ENCODE measurements around the gene ARMC3. TPM values are rescaled to one million over a fixed set of nuclear protein-coding genes. Genes with fewer than 3 reads are reported as not detected.
"Not testable (repeated sequence)": the region's sequence is repeated elsewhere in the genome, so short reads cannot be mapped to it uniquely, and the experiment has no call there.

ARMC3 gene
- total RNA-seq, 4 donors from 2014 or later = 0.34 to 51.2 (median 16.3) TPM; not detected in 1

- intact Hi-C loops (cut with DNase I; ENCODE audit: low total_unique reads) = no loop called here
- H3K4me1 ChIP-seq = no peaks in the 10 kb centered on the region
- no peaks in the 10 kb centered on the region for H3K9me3 ChIP-seq
- no peaks in the 10 kb centered on the region for H3K36me3 ChIP-seq
- no peak for DNase-seq
- TF ChIP-seq, protein P1, sequence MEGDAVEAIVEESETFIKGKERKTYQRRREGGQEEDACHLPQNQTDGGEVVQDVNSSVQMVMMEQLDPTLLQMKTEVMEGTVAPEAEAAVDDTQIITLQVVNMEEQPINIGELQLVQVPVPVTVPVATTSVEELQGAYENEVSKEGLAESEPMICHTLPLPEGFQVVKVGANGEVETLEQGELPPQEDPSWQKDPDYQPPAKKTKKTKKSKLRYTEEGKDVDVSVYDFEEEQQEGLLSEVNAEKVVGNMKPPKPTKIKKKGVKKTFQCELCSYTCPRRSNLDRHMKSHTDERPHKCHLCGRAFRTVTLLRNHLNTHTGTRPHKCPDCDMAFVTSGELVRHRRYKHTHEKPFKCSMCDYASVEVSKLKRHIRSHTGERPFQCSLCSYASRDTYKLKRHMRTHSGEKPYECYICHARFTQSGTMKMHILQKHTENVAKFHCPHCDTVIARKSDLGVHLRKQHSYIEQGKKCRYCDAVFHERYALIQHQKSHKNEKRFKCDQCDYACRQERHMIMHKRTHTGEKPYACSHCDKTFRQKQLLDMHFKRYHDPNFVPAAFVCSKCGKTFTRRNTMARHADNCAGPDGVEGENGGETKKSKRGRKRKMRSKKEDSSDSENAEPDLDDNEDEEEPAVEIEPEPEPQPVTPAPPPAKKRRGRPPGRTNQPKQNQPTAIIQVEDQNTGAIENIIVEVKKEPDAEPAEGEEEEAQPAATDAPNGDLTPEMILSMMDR (IDR thresholded peaks at IDR 0.05) = no peak
- TF ChIP-seq POLR2A (IDR thresholded peaks at IDR 0.05) = no peak
- no peak overlapping the region for H3K27ac ChIP-seq
- no peak overlapping the region for H3K4me3 ChIP-seq
- H3K27me3 ChIP-seq = no peaks in the 10 kb centered on the region
Measured at GRCh38 chr10:22903694-22904093, 24.2 kb upstream of the ARMC3 start.

DNA sequence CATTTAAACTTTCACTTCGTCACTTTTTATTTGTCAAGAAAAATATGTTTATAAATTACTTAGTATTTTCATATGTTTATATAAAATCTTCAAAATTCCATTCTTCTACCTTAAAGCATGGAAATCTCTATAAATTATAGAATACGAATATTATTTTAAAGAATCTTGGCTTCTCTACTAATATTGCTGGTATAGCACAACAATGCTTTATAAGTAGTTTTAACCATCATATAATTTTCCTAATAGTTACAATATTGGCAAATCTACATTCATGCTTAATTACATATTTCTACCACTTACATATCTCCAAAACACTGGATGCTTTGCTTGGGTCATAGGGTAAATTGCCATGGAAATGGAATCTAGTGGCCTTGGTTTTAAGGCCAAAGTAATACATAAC lies 21.1 kb upstream of the ARMC3 start:
- Histone ChIP-seq H3K27me3 (no peaks in the 10 kb centered on the region), H3K4me1 (no peaks in the 10 kb centered on the region), H3K4me3 (no peak overlapping the region), H3K36me3 (no peaks in the 10 kb centered on the region), H3K9me3 (no peaks in the 10 kb centered on the region), H3K27ac (no peak overlapping the region)
- TF ChIP-seq, protein P1 (IDR thresholded peaks at IDR 0.05) = no peak
- TF ChIP-seq POLR2A (IDR thresholded peaks at IDR 0.05) = no peak
- DNase-seq = no peak
- intact Hi-C loops (cut with DNase I; ENCODE audit: low total_unique reads) = no loop called here

DNA sequence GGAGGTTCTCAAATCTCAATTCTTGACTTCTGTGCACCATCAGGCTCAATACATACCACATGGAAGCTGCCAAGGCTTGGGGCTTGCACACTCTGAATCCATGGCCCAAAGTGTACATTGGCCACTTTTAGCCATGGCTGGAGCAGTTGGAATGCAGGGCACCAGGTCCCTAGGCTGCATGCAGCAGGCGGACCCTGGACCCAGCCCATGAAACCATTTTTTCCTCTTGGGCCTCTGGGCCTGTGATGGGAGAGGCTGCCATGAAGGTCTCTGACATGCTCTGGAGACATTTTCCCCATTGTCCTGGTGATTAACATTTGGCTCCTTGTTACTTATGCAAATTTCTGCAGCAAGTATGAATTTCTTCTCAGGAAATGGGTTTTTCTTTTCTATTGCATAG lies 19.0 kb upstream of the ARMC3 start:
- no peak for DNase-seq
- Histone ChIP-seq H3K27ac (no peak overlapping the region), H3K4me3 (no peak overlapping the region), H3K27me3 (no peaks in the 10 kb centered on the region), H3K9me3 (no peaks in the 10 kb centered on the region), H3K4me1 (no peaks in the 10 kb centered on the region), H3K36me3 (no peaks in the 10 kb centered on the region)
- TF ChIP-seq, protein P1 (IDR thresholded peaks at IDR 0.05) = no peak
- no peak for TF ChIP-seq POLR2A (IDR thresholded peaks at IDR 0.05)
- intact Hi-C loops (cut with DNase I; ENCODE audit: low total_unique reads) = no loop called here

DNA sequence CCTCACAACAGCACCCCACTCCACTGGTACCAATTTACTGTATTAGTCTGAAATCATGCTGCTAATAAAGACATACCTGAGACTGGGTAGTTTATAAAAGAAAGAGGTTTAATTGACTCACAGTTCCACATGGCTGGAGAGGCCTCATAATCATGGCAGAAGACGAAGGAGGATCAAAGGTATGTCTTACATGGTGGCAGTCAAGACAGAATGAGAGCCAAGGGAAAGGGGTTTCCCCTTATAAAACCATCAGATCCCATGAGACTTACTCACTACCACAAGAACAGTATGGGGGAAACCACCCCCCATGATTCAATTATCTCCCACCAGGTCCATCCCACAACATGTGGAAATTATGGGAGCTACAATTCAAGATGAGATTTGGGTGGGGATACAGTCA lies 18.2 kb upstream of the ARMC3 start:
- H3K27ac ChIP-seq; H3K4me1 ChIP-seq; H3K4me3 ChIP-seq; H3K9me3 ChIP-seq; intact Hi-C loops (cut with DNase I; ENCODE audit: low total_unique reads); DNase-seq; H3K27me3 ChIP-seq; H3K36me3 ChIP-seq: not testable (repeated sequence)

DNA sequence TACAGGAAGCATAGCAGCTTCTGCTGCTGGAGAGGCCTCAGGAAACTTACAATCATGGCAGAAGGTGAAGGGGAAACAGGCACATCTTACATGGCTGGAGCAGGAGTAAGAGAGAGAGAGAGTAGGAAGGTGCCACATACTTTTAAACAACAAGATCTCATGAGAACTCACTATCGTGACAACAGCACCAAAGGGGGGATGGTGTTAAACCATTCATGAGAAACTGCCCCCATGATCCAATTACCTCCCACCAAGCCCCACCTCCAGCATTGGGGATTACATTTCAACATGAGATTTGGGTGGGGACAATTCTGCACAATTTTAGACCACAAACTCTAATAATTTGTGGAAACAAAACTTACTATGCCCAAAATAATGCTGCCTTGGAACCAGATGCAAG lies 16.8 kb upstream of the ARMC3 start:
- no peaks in the 10 kb centered on the region for H3K27me3 ChIP-seq
- DNase-seq = no peak
- no peak overlapping the region for H3K4me3 ChIP-seq
- H3K9me3 ChIP-seq = no peaks in the 10 kb centered on the region
- no peak overlapping the region for H3K27ac ChIP-seq
- TF ChIP-seq POLR2A (IDR thresholded peaks at IDR 0.05) = no peak
- TF ChIP-seq, protein P1 (IDR thresholded peaks at IDR 0.05) = no peak
- H3K4me1 ChIP-seq = no peaks in the 10 kb centered on the region
- H3K36me3 ChIP-seq = no peaks in the 10 kb centered on the region
- intact Hi-C loops (cut with DNase I; ENCODE audit: low total_unique reads) = no loop called here

Measured in uterus (tissue), 4 donors.